Activated CD8-positive, alpha-beta T cell treated with anti-CD3 and anti-CD28 coated beads for 36 hours (primary cell): ENCODE measurements around the gene CES2. TPM values are rescaled to one million over a fixed set of nuclear protein-coding genes. Genes with fewer than 3 reads are reported as not detected.
"Not testable (repeated sequence)": the region's sequence is repeated elsewhere in the genome, so short reads cannot be mapped to it uniquely, and the experiment has no call there.

Source experiments
- ATAC-seq: fragments of 200-7000 bp; cut with Tn5 transposase; one replicate; pipeline ENCODE4 v1.10.0; 2021; ENCODE audit warnings: mild to moderate bottlenecking, moderate library complexity
- CTCF ChIA-PET: fragments of 350-600 bp; sonication (Branson Sonifier 250); formaldehyde crosslinking; loops from one replicate; lab custom pipeline; 2021; ENCODE audit warnings: antibody characterized with exemption; lab: Charles Lee
- POLR2A ChIA-PET: fragments of 350-600 bp; sonication (Branson Sonifier 250); formaldehyde crosslinking; loops from one replicate; lab custom pipeline; 2021; ENCODE audit warnings: antibody characterized with exemption; lab: Charles Lee
- DNase-seq: peaks from one replicate; pipeline ENCODE4 v3.0.0-alpha.2; 2020
- H3K27ac Mint-ChIP-seq: one replicate; pipeline ENCODE4 v1.8.0; 2021; ENCODE audit warnings: mild to moderate bottlenecking, mixed read lengths
- H3K27me3 Mint-ChIP-seq: one replicate; pipeline ENCODE4 v1.8.0; 2021; ENCODE audit warnings: mixed read lengths
- H3K36me3 Mint-ChIP-seq: one replicate; pipeline ENCODE4 v1.8.0; 2021; ENCODE audit warnings: low read depth, mixed read lengths
- H3K4me1 Mint-ChIP-seq: one replicate; pipeline ENCODE4 v1.8.0; 2021; ENCODE audit warnings: low read depth, mixed read lengths
- H3K4me3 Mint-ChIP-seq: one replicate; pipeline ENCODE4 v1.8.0; 2021; ENCODE audit warnings: mild to moderate bottlenecking, moderate library complexity, mixed read lengths
- H3K9me3 Mint-ChIP-seq: one replicate; pipeline ENCODE4 v1.8.0; 2021; ENCODE audit warnings: mixed read lengths
- intact Hi-C: fragments of 100-400 bp; cut with micrococcal nuclease; formaldehyde crosslinking; loops from one replicate; pipeline ENCODE4 v1.10.0; 2022
- total RNA-seq, 2 experiments: library from RNA; stranded (reverse); gene quantifications; one replicate each; pipeline ENCODE4 v1.2.3, GENCODE V29; 2021
- TF ChIP-seq, protein P1 (sequence below): fragments of 200-600 bp; IDR thresholded peaks from one replicate; pipeline ENCODE4 v1.8.0; 2022; ENCODE audit warnings: antibody characterized with exemption, mild to moderate bottlenecking

Gene CES2
- total RNA-seq, 2 experiments from 2014 or later, result 24.7 to 24.9 TPM

DNA sequence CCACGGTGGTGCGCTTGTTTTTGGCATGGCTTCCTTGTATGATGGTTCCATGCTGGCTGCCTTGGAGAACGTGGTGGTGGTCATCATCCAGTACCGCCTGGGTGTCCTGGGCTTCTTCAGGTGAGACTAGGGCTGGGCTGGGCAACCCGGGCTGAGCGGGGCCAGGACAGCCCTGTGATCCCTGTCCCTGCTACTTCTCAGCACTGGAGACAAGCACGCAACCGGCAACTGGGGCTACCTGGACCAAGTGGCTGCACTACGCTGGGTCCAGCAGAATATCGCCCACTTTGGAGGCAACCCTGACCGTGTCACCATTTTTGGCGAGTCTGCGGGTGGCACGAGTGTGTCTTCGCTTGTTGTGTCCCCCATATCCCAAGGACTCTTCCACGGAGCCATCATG, 4.9 kb downstream of the CES2 start:
- no peak overlapping the region for H3K4me3 Mint-ChIP-seq
- DNase-seq, result no peak
- ATAC-seq, result no peak
- peaks cover 30% of the 10 kb centered on the region for H3K36me3 Mint-ChIP-seq
- POLR2A ChIA-PET, result no interaction called here
- no peaks in the 10 kb centered on the region for H3K27me3 Mint-ChIP-seq
- H3K4me1 Mint-ChIP-seq, result peaks cover 23% of the 10 kb centered on the region
- TF ChIP-seq, protein P1, sequence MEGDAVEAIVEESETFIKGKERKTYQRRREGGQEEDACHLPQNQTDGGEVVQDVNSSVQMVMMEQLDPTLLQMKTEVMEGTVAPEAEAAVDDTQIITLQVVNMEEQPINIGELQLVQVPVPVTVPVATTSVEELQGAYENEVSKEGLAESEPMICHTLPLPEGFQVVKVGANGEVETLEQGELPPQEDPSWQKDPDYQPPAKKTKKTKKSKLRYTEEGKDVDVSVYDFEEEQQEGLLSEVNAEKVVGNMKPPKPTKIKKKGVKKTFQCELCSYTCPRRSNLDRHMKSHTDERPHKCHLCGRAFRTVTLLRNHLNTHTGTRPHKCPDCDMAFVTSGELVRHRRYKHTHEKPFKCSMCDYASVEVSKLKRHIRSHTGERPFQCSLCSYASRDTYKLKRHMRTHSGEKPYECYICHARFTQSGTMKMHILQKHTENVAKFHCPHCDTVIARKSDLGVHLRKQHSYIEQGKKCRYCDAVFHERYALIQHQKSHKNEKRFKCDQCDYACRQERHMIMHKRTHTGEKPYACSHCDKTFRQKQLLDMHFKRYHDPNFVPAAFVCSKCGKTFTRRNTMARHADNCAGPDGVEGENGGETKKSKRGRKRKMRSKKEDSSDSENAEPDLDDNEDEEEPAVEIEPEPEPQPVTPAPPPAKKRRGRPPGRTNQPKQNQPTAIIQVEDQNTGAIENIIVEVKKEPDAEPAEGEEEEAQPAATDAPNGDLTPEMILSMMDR, result no peak
- CTCF ChIA-PET, result interaction anchor here (0.8 to 1.7 kb wide), 2 partner anchors 14 to 245 kb away, joined by 3 read pairs; no protein-coding TSS in a partner anchor
- H3K27ac Mint-ChIP-seq, result no peak overlapping the region
- intact Hi-C loops, result no loop called here
- H3K9me3 Mint-ChIP-seq, result no peaks in the 10 kb centered on the region

GRCh38 chr16:66942981-66943380, 7.7 kb downstream of the CES2 start:
- ATAC-seq (no peak), DNase-seq (no peak)
- CTCF ChIA-PET, result interaction anchor here (0.9 to 2.2 kb wide), 5 partner anchors 13 to 212 kb away, joined by 3 to 8 read pairs (median 5); partner anchors contain the start of gene CES3
- H3K9me3 Mint-ChIP-seq, result no peaks in the 10 kb centered on the region
- peaks cover 10% of the 10 kb centered on the region for H3K4me1 Mint-ChIP-seq
- POLR2A ChIA-PET, result interaction anchor here (1.5 kb wide), 1 partner anchor 208 kb away, joined by 4 read pairs; the partner anchor contains the start of gene B3GNT9
- intact Hi-C loops, result no loop called here
- peaks cover under 1% of the 10 kb centered on the region for H3K27me3 Mint-ChIP-seq
- no peak overlapping the region for H3K4me3 Mint-ChIP-seq
- TF ChIP-seq, protein P1, result no peak
- peaks cover 16% of the 10 kb centered on the region for H3K36me3 Mint-ChIP-seq
- H3K27ac Mint-ChIP-seq, result no peak overlapping the region

GRCh38 chr16:66943426-66944053, 8.2 kb downstream of the CES2 start:
- Mint-ChIP-seq H3K9me3 (no peaks in the 10 kb centered on the region), H3K36me3 (peaks cover 16% of the 10 kb centered on the region), H3K4me1 (peaks cover 15% of the 10 kb centered on the region), H3K27me3 (peaks cover 6% of the 10 kb centered on the region), H3K27ac (no peak overlapping the region), H3K4me3 (no peak overlapping the region)
- TF ChIP-seq, protein P1, result no peak
- POLR2A ChIA-PET, result interaction anchor here (0.7 to 1.5 kb wide), 3 partner anchors 10 to 208 kb away, joined by 3 to 4 read pairs (median 4); partner anchors contain the start of gene B3GNT9
- ATAC-seq (no peak), DNase-seq (no peak)
- CTCF ChIA-PET, result interaction anchor here (1.0 to 2.2 kb wide), 9 partner anchors 11 to 212 kb away, joined by 3 to 8 read pairs (median 3); partner anchors contain the start of genes CES3 and PDP2
- intact Hi-C loops, result no loop called here

DNA sequence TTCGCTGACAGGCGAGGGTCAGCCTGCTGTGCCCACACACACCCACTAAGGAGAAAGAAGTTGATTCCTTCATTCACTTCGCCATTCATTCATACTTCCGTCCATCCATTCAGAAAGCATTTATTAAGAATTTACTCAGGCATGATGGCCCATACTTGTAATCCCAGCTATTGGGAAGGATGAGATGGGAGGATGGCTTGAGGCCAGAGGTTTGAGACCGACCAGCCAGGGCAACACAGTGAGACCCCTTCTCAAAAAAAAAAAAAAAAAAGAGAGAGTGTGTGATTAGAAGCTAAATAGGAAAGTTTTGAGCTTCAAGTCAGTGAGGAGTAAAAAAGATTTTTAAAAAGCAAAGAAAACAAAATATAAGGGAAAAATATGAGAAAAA, 8.7 kb downstream of the CES2 start:
- Mint-ChIP-seq H3K27me3 (peaks cover 11% of the 10 kb centered on the region), H3K36me3 (peaks cover 16% of the 10 kb centered on the region), H3K9me3 (no peaks in the 10 kb centered on the region), H3K4me3 (no peak overlapping the region), H3K4me1 (peaks cover 18% of the 10 kb centered on the region), H3K27ac (no peak overlapping the region)
- CTCF ChIA-PET, result interaction anchor here (1.0 to 2.2 kb wide), 8 partner anchors 10 to 211 kb away, joined by 3 to 8 read pairs (median 4); partner anchors contain the start of genes CES3 and PDP2
- POLR2A ChIA-PET, result interaction anchor here (0.7 to 1.0 kb wide), 3 partner anchors 11 to 220 kb away, joined by 3 to 4 read pairs (median 3); no protein-coding TSS in a partner anchor
- TF ChIP-seq, protein P1, result no peak
- ATAC-seq, result no peak
- DNase-seq, result no peak
- intact Hi-C loops, result no loop called here

DNA sequence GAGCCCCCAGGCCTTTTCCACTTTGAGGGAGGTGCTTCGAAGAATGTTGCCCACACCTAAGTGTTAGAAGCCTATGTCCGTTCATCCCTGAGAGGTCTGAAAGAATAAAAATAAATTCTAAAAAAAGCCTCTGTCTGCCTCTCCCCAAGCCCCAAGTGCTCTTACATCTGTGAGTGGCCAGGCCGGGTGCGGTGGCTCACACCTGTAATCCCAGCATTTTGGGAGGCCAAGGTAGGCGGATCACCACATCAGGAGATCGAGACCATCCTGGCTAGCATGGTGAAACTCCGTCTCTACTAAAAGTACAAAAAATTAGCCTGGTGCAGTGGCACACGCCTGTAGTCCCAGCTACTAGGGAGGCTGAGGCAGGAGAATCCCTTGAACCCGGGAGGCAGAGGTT, 9.7 kb downstream of the CES2 start:
- H3K27me3 Mint-ChIP-seq, result peaks cover 20% of the 10 kb centered on the region
- DNase-seq, ATAC-seq, H3K4me3 Mint-ChIP-seq, H3K9me3 Mint-ChIP-seq, intact Hi-C loops, H3K27ac Mint-ChIP-seq, H3K36me3 Mint-ChIP-seq: not testable (repeated sequence)
- H3K4me1 Mint-ChIP-seq, result peaks cover 18% of the 10 kb centered on the region
- CTCF ChIA-PET, result interaction anchor here (1.1 to 1.5 kb wide), 2 partner anchors 17 to 49 kb away, joined by 3 read pairs; partner anchors contain the start of gene CES3
- POLR2A ChIA-PET, result interaction anchor here (1.0 kb wide), 1 partner anchor 219 kb away, joined by 3 read pairs; no protein-coding TSS in a partner anchor
